Nasal cavity respiratory epithelium epithelial cell of viscerocranial mucosa (primary cell): ENCODE results near the gene CCDC15. TPM values are rescaled to one million over a fixed set of nuclear protein-coding genes. Genes with fewer than 3 reads are reported as not detected.

ENCODE experiments used
- total RNA-seq: library from RNA; depleted of rRNA; stranded (reverse); fragments of >200 nt; gene quantifications from 2 replicates; pipeline ENCODE4 v1.2.3, GENCODE V29; 2014

The CCDC15 gene, protein sequence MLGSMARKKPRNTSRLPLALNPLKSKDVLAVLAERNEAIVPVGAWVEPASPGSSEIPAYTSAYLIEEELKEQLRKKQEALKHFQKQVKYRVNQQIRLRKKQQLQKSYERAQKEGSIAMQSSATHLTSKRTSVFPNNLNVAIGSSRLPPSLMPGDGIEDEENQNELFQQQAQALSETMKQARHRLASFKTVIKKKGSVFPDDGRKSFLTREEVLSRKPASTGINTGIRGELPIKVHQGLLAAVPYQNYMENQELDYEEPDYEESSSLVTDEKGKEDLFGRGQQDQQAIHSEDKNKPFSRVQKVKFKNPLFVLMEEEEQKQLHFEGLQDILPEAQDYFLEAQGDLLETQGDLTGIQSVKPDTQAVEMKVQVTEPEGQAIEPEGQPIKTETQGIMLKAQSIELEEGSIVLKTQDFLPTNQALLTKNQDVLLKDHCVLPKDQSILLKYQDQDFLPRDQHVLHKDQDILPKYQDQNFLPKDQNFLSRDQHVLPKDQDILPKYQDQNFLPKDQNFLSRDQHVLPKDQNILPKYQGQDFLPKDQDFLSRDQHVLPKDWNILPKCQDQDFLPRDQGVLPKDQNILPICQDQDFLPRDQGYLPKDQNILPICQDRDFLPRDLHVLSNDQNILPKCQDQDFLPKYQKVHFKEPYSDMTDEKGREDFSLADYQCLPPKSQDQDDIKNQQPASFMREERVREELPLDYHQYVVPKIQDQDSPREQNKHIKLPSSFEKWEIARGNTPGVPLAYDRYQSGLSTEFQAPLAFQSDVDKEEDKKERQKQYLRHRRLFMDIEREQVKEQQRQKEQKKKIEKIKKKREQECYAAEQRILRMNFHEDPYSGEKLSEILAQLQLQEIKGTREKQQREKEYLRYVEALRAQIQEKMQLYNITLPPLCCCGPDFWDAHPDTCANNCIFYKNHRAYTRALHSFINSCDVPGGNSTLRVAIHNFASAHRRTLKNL
- total RNA-seq = 1.00 and 3.1 TPM in 2 replicates

DNA sequence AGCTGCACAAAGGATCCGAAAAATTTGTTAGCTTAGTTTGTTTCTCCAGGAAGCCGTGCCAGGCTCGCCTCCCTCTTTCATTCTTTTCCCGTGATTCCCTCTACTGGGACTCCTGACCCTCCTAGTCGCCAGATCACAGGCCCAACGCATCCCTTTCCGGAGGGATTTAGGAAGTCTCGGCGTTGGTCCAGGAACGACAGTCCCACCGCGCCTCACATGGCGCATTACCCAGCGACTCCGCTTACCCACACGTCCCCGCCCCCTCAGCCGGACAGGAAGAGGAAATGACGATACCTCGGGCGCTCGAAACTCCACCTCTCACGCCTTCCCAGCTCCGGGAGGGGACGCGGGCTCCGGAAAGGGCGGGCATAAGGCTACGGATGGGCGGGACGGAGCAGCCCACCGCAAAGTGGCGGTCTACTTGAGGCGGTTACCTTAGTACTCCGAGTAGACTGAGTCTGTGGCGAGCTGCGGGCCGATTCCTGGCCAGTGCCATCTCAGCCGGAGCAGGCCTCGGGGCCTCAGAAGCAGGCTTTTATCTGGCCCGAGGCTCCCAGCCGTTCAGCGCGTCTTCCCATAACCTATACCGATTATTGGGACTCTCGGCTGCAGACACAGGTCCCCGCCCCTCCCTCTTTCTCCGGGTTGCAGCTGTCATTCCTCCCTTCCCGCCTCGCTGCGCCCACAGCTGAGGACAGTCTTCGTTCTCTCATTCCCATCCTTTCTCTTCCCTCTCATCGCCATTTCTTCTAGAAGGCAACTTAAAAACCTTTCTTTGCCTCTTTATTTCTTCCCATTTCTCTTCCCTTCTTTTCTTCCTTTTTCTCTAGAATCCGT is at the start of gene CCDC15:
CCDC15 (plus strand) TSS at position 450 of the 837 bp plus-strand sequence. CDS start 531 bp downstream, outside the sequence.

DNA sequence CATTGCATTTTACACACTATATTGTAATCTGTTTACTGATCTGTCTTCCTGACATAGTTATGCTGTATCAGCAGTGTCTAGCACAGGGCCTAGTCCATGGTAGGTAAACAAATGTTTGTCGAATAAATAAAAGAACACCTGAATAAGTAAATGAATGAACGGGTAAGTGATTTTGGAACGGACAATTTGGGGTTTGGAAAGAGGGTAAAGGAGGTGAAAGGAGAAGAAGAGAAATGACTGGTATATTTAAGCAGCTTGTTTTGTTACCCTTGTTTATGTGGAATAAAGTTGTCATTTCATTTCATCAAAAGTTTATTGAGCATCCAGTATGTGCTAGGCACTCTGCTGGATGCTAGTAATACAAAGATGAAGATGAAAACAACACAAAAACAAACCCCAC is 35.1 kb upstream of the CCDC15 start, which contains the start of gene HEPN1:
HEPN1 (plus strand) TSS at position 301 of the 400 bp plus-strand sequence.

DNA sequence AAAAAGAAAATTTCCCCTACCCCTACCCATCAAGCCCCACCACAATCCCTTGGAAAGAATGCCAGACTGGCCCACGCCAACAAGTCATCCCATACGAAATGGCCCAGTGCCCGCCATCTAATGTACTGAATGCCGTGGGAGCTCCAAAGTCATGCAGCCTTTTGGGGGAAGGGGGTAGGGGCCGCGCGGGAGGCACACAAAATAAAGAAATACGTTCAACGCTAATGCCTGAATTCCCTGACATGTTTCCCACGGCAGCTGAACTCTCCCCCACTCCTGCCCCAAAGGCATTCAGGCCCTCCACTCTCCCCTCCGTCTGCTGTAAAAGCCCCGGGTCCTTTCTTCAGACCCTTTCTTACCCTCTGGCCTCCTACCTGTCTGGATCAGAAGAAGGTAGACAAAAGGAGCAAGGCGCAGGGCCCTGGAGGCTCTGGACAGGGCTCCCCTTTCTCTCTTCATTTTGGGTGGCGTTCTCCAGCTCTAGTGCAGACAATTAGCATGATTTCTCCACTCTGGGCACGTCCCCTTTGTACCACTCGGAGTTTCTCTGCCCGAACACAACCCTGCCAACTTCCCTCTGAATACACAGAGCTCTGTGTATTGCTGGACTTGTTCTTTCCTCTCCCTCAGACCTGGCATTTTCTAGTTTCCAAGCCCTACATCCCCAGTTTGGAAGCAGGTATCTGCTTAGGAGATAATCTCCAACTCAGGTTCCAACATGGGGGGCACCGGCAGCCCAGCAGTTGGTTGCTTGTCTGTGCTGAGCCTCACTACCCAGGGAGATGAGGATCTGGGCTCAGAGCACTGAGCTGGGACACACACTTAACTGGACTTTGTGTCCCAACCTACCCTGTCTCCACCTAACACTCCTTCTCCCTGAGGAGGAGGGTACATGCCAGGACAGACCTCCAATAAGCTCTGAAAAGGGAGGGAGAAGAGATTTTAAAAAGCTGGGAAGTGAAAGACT is 18.2 kb upstream of the CCDC15 start, which contains the start of gene HEPACAM:
HEPACAM (minus strand) TSS at position 500 of the 967 bp plus-strand sequence; CDS start at position 459, 41 bp downstream.

DNA sequence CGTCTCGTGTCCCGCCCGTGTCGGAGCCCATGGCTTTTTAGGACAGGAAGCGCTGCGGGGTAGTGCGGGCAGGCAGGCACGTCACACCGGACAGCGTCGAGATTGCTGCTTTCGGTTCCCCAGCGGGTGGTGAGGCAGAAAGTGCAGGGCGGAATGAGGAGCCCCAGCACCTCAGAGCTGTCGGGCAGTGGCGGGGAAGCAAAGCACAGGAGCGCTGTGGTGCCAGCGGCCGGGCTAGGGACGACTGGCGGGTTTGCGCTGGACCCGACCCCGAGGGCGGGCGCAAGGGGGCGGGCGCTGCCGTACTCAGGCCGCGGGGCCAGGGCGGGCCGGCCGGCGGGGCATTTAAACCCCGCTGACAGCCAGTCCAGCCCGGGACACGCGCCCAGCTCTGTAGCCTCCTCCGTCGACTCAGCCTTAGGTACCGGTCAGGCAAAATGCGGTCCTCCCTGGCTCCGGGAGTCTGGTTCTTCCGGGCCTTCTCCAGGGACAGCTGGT is 109.0 kb downstream of the CCDC15 start, which contains the start of gene SLC37A2:
SLC37A2 (plus strand) TSS at position 375 of the 498 bp plus-strand sequence; CDS start at position 438, 63 bp downstream.

Other genes starting within 250 kb of the CCDC15 start
- gene NRGN, start 214.3 kb upstream of the CCDC15 start, total RNA-seq = not detected in 2 replicates
- under 0.01 and 1.3 TPM in 2 replicates for gene VSIG2, start 201.9 kb upstream of the CCDC15 start, total RNA-seq
- gene ESAM, start 191.9 kb upstream of the CCDC15 start, total RNA-seq = under 0.01 and 0.07 TPM in 2 replicates
- gene MSANTD2, start 153.8 kb upstream of the CCDC15 start, total RNA-seq = 1.7 and 5.5 TPM in 2 replicates
- 8.5 and 56.0 TPM in 2 replicates for gene ROBO3, start 88.8 kb upstream of the CCDC15 start, total RNA-seq
- gene ROBO4, start 56.3 kb upstream of the CCDC15 start, total RNA-seq = under 0.01 TPM in 1 of 2 replicates, not detected in the other
- gene HEPN1, start 35.0 kb upstream of the CCDC15 start, total RNA-seq = not detected in 2 replicates
- gene HEPACAM, start 18.2 kb upstream of the CCDC15 start, total RNA-seq = not detected in 2 replicates
- gene SLC37A2, start 109.1 kb downstream of the CCDC15 start, total RNA-seq = 26.7 and 39.7 TPM in 2 replicates
- gene TMEM218, start 157.4 kb downstream of the CCDC15 start, total RNA-seq = 21.3 and 36.6 TPM in 2 replicates
- gene PKNOX2, start 210.5 kb downstream of the CCDC15 start, total RNA-seq = under 0.01 TPM in 1 of 2 replicates, not detected in the other